Endothelial cell of umbilical vein (primary cell): Measurements from ENCODE around the gene GAK. TPM values are rescaled to one million over a fixed set of nuclear protein-coding genes. Genes with fewer than 3 reads are reported as not detected.

Experiments
- BruUV-seq: library from RNA; stranded (reverse); fragments of 400-500 nt; replicated peaks from 2 replicates; lab custom pipeline; 2021; lab: Mats Ljungman, UMichigan
- CTCF ChIA-PET: fragments of 300-600, 350-600 bp; sonication (Branson Sonifier 250); formaldehyde crosslinking; loops from one replicate; lab custom pipeline; 2021; ENCODE audit warnings: antibody characterized with exemption, inconsistent platforms; lab: Charles Lee
- POLR2A ChIA-PET: fragments of 300-600, 350-600 bp; sonication (Branson Sonifier 250); formaldehyde crosslinking; loops from one replicate; lab custom pipeline; 2021; ENCODE audit warnings: antibody characterized with exemption, inconsistent platforms; lab: Charles Lee
- DNase-seq: peaks from one replicate; pipeline ENCODE4 v3.0.0-alpha.2; 2011; ENCODE audit warnings: low read depth, low spot score
- FAIRE-seq: peaks from 2 replicates; lab custom pipeline; 2011; peaks lifted over from hg19 to GRCh38; lab: Jason Lieb, UNC
- H2AFZ ChIP-seq: 2 replicates; pipeline ENCODE4 v1.6.0; 2012; ENCODE audit warnings: low read depth, low read length, control low read depth, inconsistent platforms
- H3K27ac ChIP-seq: 2 replicates; pipeline ENCODE4 v1.5.1; 2011; ENCODE audit warnings: low read depth, mild to moderate bottlenecking, control low read depth, low read length, moderate library complexity; ENCODE audit not compliant: insufficient read depth
- H3K27me3 ChIP-seq, 2 experiments: 2 replicates each; pipeline versions ENCODE4 v1.6.0 to v1.6.1; 2011; ENCODE audit warnings: low read length in 2 of 2, mixed read lengths in 1 of 2; ENCODE audit not compliant: control insufficient read depth in 2 of 2, insufficient read depth in 2 of 2
- H3K36me3 ChIP-seq, 2 experiments: 2 replicates in 1 of 2; 3 replicates in 1 of 2; pipeline ENCODE4 v1.5.1; 2011; ENCODE audit warnings: low read length in 2 of 2, mild to moderate bottlenecking in 1 of 2, moderate library complexity in 1 of 2; ENCODE audit not compliant: control insufficient read depth in 2 of 2, insufficient read depth in 2 of 2; ENCODE audit errors: extremely low read depth in 1 of 2
- H3K4me1 ChIP-seq: 3 replicates; pipeline ENCODE4 v1.5.1; 2011; ENCODE audit warnings: mild to moderate bottlenecking, low read length; ENCODE audit not compliant: control insufficient read depth, insufficient read depth; ENCODE audit errors: extremely low read depth
- H3K4me2 ChIP-seq: 2 replicates; pipeline ENCODE4 v1.6.1; 2011; ENCODE audit warnings: low read length, control low read depth, mixed read lengths; ENCODE audit not compliant: insufficient read depth
- H3K4me3 ChIP-seq, 3 experiments: fragments of 200-600 bp in 1 of 3; sonication (generic), shearing (Covaris generic) in 1 of 3; replicated peaks in 1 of 3; 2 replicates each; pipeline ENCODE4 v1.5.1; 2011 to 2016; ENCODE audit warnings: control low read depth in 3 of 3, low read length in 3 of 3, mild to moderate bottlenecking in 2 of 3, inconsistent platforms in 1 of 3, low read depth in 1 of 3, moderate library complexity in 1 of 3; ENCODE audit not compliant: insufficient read depth in 1 of 3
- H3K79me2 ChIP-seq: 2 replicates; pipeline ENCODE4 v1.6.0; 2012; ENCODE audit warnings: low read length, inconsistent platforms; ENCODE audit not compliant: control insufficient read depth, insufficient read depth
- H3K9ac ChIP-seq: replicated peaks from 2 replicates; pipeline ENCODE3; 2011; ENCODE audit warnings: low read length, control low read depth; ENCODE audit not compliant: insufficient read depth; ENCODE audit errors: extremely low read depth
- H3K9me1 ChIP-seq: replicated peaks from 3 replicates; pipeline ENCODE4 v1.6.0; 2011; ENCODE audit warnings: mild to moderate bottlenecking, low read length; ENCODE audit not compliant: control insufficient read depth, insufficient read depth; ENCODE audit errors: extremely low read depth
- H3K9me3 ChIP-seq: replicated peaks from 2 replicates; pipeline ENCODE4 v1.5.1; 2012; ENCODE audit warnings: low read length, inconsistent platforms; ENCODE audit not compliant: control insufficient read depth, insufficient read depth
- H4K20me1 ChIP-seq: replicated peaks from 2 replicates; pipeline ENCODE3; 2011; ENCODE audit warnings: mild to moderate bottlenecking, low read length; ENCODE audit not compliant: control insufficient read depth, insufficient read depth; ENCODE audit errors: extremely low read depth
- EZH2 ChIP-seq: IDR thresholded peaks from 2 replicates; pipeline ENCODE4 v1.6.1; 2012; ENCODE audit warnings: borderline replicate concordance, low read depth, mild to moderate bottlenecking, moderate library complexity, low read length, inconsistent platforms; ENCODE audit not compliant: severe bottlenecking
- GATA2 ChIP-seq: IDR thresholded peaks from 2 replicates; pipeline ENCODE4 v1.7.0; 2011; ENCODE audit warnings: low read depth, mild to moderate bottlenecking, moderate library complexity, mixed read lengths, low read length; ENCODE audit not compliant: insufficient read length, insufficient read depth
- JUN ChIP-seq: IDR thresholded peaks from 2 replicates; pipeline ENCODE4 v1.6.1; 2011; ENCODE audit warnings: borderline replicate concordance, low read depth; ENCODE audit not compliant: insufficient read length, insufficient read depth
- MAX ChIP-seq: IDR thresholded peaks from 2 replicates; pipeline ENCODE4 v1.6.1; 2011; ENCODE audit not compliant: insufficient read depth, insufficient read length
- MYC ChIP-seq: IDR thresholded peaks from one replicate; pipeline ENCODE4 v1.6.1; 2011; ENCODE audit warnings: mild to moderate bottlenecking, low read depth, low read length
- POLR2A ChIP-seq: IDR thresholded peaks from 2 replicates; pipeline ENCODE4 v1.6.1; 2012; ENCODE audit warnings: low read depth, mild to moderate bottlenecking, control low read depth, low read length
- POLR2AphosphoS5 ChIP-seq: IDR thresholded peaks from 2 replicates; pipeline ENCODE4 v1.6.1; 2012; ENCODE audit warnings: low read depth, mild to moderate bottlenecking, control low read depth, low read length, moderate library complexity; ENCODE audit not compliant: insufficient read depth
- dilution Hi-C: fragments of 300-500 bp; cut with MboI; formaldehyde crosslinking; loops from one replicate; pipeline ENCODE4 v1.15.0; 2019; ENCODE audit warnings: low sequenced_read_pairs; ENCODE audit not compliant: extremely low pct_ligation_motif_present
- intact Hi-C: fragments of 100-400 bp; cut with micrococcal nuclease; formaldehyde crosslinking; loops from one replicate; pipeline ENCODE4 v1.10.0; 2022
- polyA plus RNA-seq, 4 experiments: library from polyadenylated mRNA; depleted of rRNA in 3 of 4; stranded (reverse) in 3 of 4; unstranded in 1 of 4; fragments of >200 nt; gene quantifications; 2 replicates each; pipeline versions ENCODE4 v1.2.1 to v1.2.3, GENCODE V29; 2011 to 2012; ENCODE audit warnings: missing spikeins in 1 of 4
- total RNA-seq: library from RNA; stranded (reverse); gene quantifications from 2 replicates; pipeline ENCODE4 v1.2.3, GENCODE V29; 2021

The GAK gene
- total and polyA plus RNA-seq, 2 donors (not counting 3 experiments of a cell fraction or from before 2014, with no cell fraction given): 49.6 to 109 TPM

- no peak overlapping the region for H3K27ac ChIP-seq
- no peaks in the 10 kb centered on the region for H3K79me2 ChIP-seq
- H2AFZ ChIP-seq: no peak overlapping the region
- no peaks in the 10 kb centered on the region for H4K20me1 ChIP-seq
- no peak overlapping the region for H3K9ac ChIP-seq
- FAIRE-seq (no peak), DNase-seq (no peak)
- TF ChIP-seq POLR2A (no peak), MYC (no peak), EZH2 (no peak), MAX (no peak), JUN (no peak), POLR2AphosphoS5 (no peak), GATA2 (no peak)
- no TSS peak for BruUV-seq
- peaks cover 8 to 9% of the 10 kb centered on the region in 2 experiments for H3K27me3 ChIP-seq
- H3K9me3 ChIP-seq: no peaks in the 10 kb centered on the region
- intact Hi-C loops (no loop called here), dilution Hi-C loops (no loop called here)
- CTCF ChIA-PET: interaction anchor here (0.7 to 1.9 kb wide), 2 partner anchors 21 to 130 kb away, joined by 3 to 6 read pairs; no protein-coding TSS in a partner anchor
- POLR2A ChIA-PET: no interaction called here
- H3K4me2 ChIP-seq: no peak overlapping the region
- no peaks in the 10 kb centered on the region for H3K4me1 ChIP-seq
- no peaks in the 10 kb centered on the region for H3K9me1 ChIP-seq
- H3K4me3 ChIP-seq: no peak overlapping the region
- H3K36me3 ChIP-seq: no peaks in the 10 kb centered on the region
Observed at GRCh38 chr4:815464-816146, 116.5 kb downstream of the GAK start.
